CD4-positive, alpha-beta T cell (primary cell): ENCODE results near the gene IDNK. TPM values are rescaled to one million over a fixed set of nuclear protein-coding genes. Genes with fewer than 3 reads are reported as not detected.

Experiments used
- ATAC-seq: fragments of 200-7000 bp; cut with Tn5 transposase; one replicate; pipeline ENCODE4 v1.10.0; 2022; ENCODE audit warnings: mild to moderate bottlenecking; ENCODE audit not compliant: poor library complexity
- CTCF ChIA-PET: fragments of 350-600 bp; sonication (Branson Sonifier 250); formaldehyde crosslinking; loops from one replicate; lab custom pipeline; 2021; ENCODE audit warnings: antibody characterized with exemption, inconsistent platforms; lab: Charles Lee
- POLR2A ChIA-PET: fragments of 350-600 bp; sonication (Branson Sonifier 250); formaldehyde crosslinking; loops from one replicate; lab custom pipeline; 2021; ENCODE audit warnings: antibody characterized with exemption, inconsistent platforms; lab: Charles Lee
- DNase-seq, 14 experiments: peaks; one replicate each; pipeline ENCODE4 v3.0.0-alpha.2; 2013 to 2020; ENCODE audit warnings: mixed read lengths in 2 of 14
- H3K27ac ChIP-seq, 2 donors: one replicate each; pipeline versions ENCODE4 v1.5.1 to v1.7.0; 2013; ENCODE audit warnings: low read length in 2 of 2, low read depth in 1 of 2, mild to moderate bottlenecking in 1 of 2
- H3K27me3 ChIP-seq, 2 experiments: 1 replicate in 1 of 2; 2 replicates in 1 of 2; pipeline versions ENCODE4 v1.6.1 to v1.7.0; 2013; ENCODE audit warnings: low read length in 2 of 2, control low read depth in 1 of 2, mild to moderate bottlenecking in 1 of 2, moderate library complexity in 1 of 2; ENCODE audit not compliant: insufficient read depth in 2 of 2, control insufficient read depth in 1 of 2
- H3K36me3 ChIP-seq: one replicate; pipeline ENCODE4 v1.6.1; 2013; ENCODE audit warnings: low read length, control low read depth; ENCODE audit not compliant: insufficient read depth
- H3K4me1 ChIP-seq: one replicate; pipeline ENCODE4 v1.6.1; 2013; ENCODE audit warnings: low read length, control low read depth; ENCODE audit not compliant: insufficient read depth
- H3K4me3 ChIP-seq: one replicate; pipeline ENCODE4 v1.5.1; 2013; ENCODE audit warnings: mild to moderate bottlenecking, low read length, moderate library complexity
- H3K9me3 ChIP-seq, 2 experiments: 1 replicate in 1 of 2; 2 replicates in 1 of 2; pipeline versions ENCODE4 v1.6.1 to v1.7.0; 2013; ENCODE audit warnings: low read length in 2 of 2, mild to moderate bottlenecking in 2 of 2, control low read depth in 1 of 2, moderate library complexity in 1 of 2; ENCODE audit not compliant: control insufficient read depth in 1 of 2, insufficient read depth in 1 of 2
- H3K27ac Mint-ChIP-seq: one replicate; pipeline ENCODE4 v1.8.0; 2020; ENCODE audit warnings: mixed read lengths
- H3K27me3 Mint-ChIP-seq: one replicate; pipeline ENCODE4 v1.8.0; 2021; ENCODE audit warnings: mixed read lengths
- H3K36me3 Mint-ChIP-seq: one replicate; pipeline ENCODE4 v1.8.0; 2021; ENCODE audit warnings: low read depth, mixed read lengths
- H3K4me1 Mint-ChIP-seq: one replicate; pipeline ENCODE4 v1.8.0; 2021; ENCODE audit warnings: low read depth, mixed read lengths
- H3K4me3 Mint-ChIP-seq: one replicate; pipeline ENCODE4 v1.8.0; 2020; ENCODE audit warnings: mild to moderate bottlenecking, mixed read lengths
- H3K9me3 Mint-ChIP-seq: one replicate; pipeline ENCODE4 v1.8.0; 2020; ENCODE audit warnings: mixed read lengths
- intact Hi-C, 2 experiments: fragments of 100-400 bp; cut with DNase I in 1 of 2; cut with micrococcal nuclease in 1 of 2; formaldehyde crosslinking; loops; one replicate each; pipeline versions ENCODE4 v1.15.1 to v1.9.0; 2023 to 2025; cut with DNase I, micrococcal nuclease
- total RNA-seq, 174 experiments: library from RNA in 2 of 174; stranded (reverse) in 2 of 174; gene quantifications; one replicate each; pipeline ENCODE4 v1.2.3 and lab custom pipeline; 2021 to 2026
- TF ChIP-seq, protein P1 (sequence below): fragments of 200-600 bp; IDR thresholded peaks from one replicate; pipeline ENCODE4 v1.8.0; 2022; ENCODE audit warnings: antibody characterized with exemption, mild to moderate bottlenecking

Gene IDNK
- total RNA-seq, 2 experiments from 2014 or later, result 5.4 to 5.6 TPM

DNA sequence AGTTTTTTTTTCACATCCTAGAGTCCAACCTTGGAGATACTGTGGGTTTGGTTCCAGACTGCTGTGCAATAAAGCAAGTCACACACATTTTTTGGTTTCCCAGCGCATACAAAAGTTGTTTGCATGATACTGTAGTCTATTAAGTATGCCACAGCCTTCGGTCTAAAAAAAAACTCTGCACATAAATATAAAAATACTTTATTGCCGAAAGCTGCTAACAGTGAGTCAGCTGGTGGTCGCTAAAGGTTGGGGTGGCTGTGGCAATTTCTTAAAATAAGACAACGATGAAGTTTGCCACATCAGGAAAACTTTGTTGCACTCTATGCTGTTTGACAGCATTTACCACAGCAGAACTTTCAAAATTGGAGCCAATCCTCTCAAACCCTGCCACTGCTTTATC, 47.4 kb downstream of the IDNK start:
- intact Hi-C loops, result no loop called here
- Histone ChIP-seq H3K36me3 (peaks cover 75% of the 10 kb centered on the region), H3K27me3 (no peaks in the 10 kb centered on the region), H3K4me1 (no peaks in the 10 kb centered on the region), H3K9me3 (no peaks in the 10 kb centered on the region), H3K4me3 (no peak overlapping the region), H3K27ac (no peak overlapping the region)
- Mint-ChIP-seq H3K9me3 (no peaks in the 10 kb centered on the region), H3K27ac (no peak overlapping the region), H3K4me1 (peaks cover 58% of the 10 kb centered on the region), H3K27me3 (no peaks in the 10 kb centered on the region), H3K4me3 (no peak overlapping the region), H3K36me3 (peaks cover 97% of the 10 kb centered on the region)
- DNase-seq (no peak), ATAC-seq (no peak)
- ChIA-PET CTCF (no interaction called here), POLR2A (interaction anchor here (2.7 kb wide), 1 partner anchor 38 kb away, joined by 10 read pairs; the partner anchor contains the start of gene UBQLN1)
- TF ChIP-seq, protein P1, sequence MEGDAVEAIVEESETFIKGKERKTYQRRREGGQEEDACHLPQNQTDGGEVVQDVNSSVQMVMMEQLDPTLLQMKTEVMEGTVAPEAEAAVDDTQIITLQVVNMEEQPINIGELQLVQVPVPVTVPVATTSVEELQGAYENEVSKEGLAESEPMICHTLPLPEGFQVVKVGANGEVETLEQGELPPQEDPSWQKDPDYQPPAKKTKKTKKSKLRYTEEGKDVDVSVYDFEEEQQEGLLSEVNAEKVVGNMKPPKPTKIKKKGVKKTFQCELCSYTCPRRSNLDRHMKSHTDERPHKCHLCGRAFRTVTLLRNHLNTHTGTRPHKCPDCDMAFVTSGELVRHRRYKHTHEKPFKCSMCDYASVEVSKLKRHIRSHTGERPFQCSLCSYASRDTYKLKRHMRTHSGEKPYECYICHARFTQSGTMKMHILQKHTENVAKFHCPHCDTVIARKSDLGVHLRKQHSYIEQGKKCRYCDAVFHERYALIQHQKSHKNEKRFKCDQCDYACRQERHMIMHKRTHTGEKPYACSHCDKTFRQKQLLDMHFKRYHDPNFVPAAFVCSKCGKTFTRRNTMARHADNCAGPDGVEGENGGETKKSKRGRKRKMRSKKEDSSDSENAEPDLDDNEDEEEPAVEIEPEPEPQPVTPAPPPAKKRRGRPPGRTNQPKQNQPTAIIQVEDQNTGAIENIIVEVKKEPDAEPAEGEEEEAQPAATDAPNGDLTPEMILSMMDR, result no peak

DNA sequence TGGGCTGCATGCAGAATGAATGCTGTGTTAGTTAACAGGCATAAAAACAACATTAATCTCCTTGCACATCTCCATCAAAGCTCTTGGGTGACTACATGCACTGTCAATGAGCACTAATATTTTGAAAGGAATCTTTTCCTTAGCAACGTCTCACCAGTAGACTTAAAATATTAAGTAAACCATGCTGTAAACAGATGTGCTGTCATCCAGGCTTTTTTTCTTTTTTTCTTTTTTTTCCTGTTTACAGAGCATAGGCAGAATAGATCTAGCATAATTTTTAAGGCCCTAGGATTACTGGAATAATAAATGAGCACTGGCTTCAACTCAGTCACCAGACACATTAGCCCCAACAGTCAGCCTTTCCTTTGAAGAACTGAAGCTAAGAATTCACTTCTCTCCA, 48.5 kb downstream of the IDNK start:
- peaks cover 48% of the 10 kb centered on the region for H3K4me1 Mint-ChIP-seq

GRCh38 chr9:83675466-83675865, 52.5 kb downstream of the IDNK start:
- intact Hi-C loops, result no loop called here
- DNase-seq, result no peak
- ChIA-PET POLR2A (no interaction called here), CTCF (interaction anchor here (1.3 kb wide), 1 partner anchor 11 kb away, joined by 3 read pairs; no protein-coding TSS in a partner anchor)
- no peak for ATAC-seq
- no peak overlapping the region for H3K27ac ChIP-seq
- no peaks in the 10 kb centered on the region for H3K4me1 ChIP-seq
- TF ChIP-seq, protein P1, result no peak
- Mint-ChIP-seq H3K4me1 (peaks cover 30% of the 10 kb centered on the region), H3K9me3 (no peaks in the 10 kb centered on the region), H3K36me3 (peaks cover 97% of the 10 kb centered on the region), H3K4me3 (no peak overlapping the region), H3K27me3 (no peaks in the 10 kb centered on the region), H3K27ac (no peak overlapping the region)
- no peak overlapping the region for H3K4me3 ChIP-seq
- no peaks in the 10 kb centered on the region for H3K9me3 ChIP-seq
- peaks cover 83% of the 10 kb centered on the region for H3K36me3 ChIP-seq
- no peaks in the 10 kb centered on the region for H3K27me3 ChIP-seq

More for the DNA sequence above, 48.5 kb downstream of the IDNK start:
- DNase-seq (no peak), ATAC-seq (no peak)
- Mint-ChIP-seq H3K9me3 (no peaks in the 10 kb centered on the region), H3K27ac (no peak overlapping the region), H3K27me3 (no peaks in the 10 kb centered on the region), H3K4me3 (no peak overlapping the region), H3K36me3 (peaks cover 97% of the 10 kb centered on the region)
- POLR2A ChIA-PET, result interaction anchor here (1.1 to 2.7 kb wide), 2 partner anchors 37 to 49 kb away, joined by 3 to 10 read pairs; partner anchors contain the start of genes IDNK and UBQLN1
- H3K36me3 ChIP-seq, result peaks cover 76% of the 10 kb centered on the region
- H3K27me3 ChIP-seq, result no peaks in the 10 kb centered on the region
- H3K4me1 ChIP-seq, result no peaks in the 10 kb centered on the region
- H3K4me3 ChIP-seq, result no peak overlapping the region
- H3K9me3 ChIP-seq, result no peaks in the 10 kb centered on the region
- CTCF ChIA-PET, result interaction anchor here (1.0 kb wide), 1 partner anchor 41 kb away, joined by 5 read pairs; no protein-coding TSS in a partner anchor
- TF ChIP-seq, protein P1, result no peak
- no peak overlapping the region for H3K27ac ChIP-seq
- intact Hi-C loops, result no loop called here
